Stimulated activated CD4-positive, alpha-beta T cell treated with anti-CD3 and anti-CD28 coated beads, TNF-alpha, amount 100 ng/mL, for 1 hour (primary cell): ENCODE data around the gene ACAA1.
"Not testable (repeated sequence)": the region's sequence is repeated elsewhere in the genome, so short reads cannot be mapped to it uniquely, and the experiment has no call there.

Experiments used
- DNase-seq, 3 donors: peaks; one replicate each; pipeline ENCODE4 v3.0.0-alpha.2; 2020; ENCODE audit warnings: low read depth in 3 of 3, low spot score in 1 of 3

Gene ACAA1

DNA sequence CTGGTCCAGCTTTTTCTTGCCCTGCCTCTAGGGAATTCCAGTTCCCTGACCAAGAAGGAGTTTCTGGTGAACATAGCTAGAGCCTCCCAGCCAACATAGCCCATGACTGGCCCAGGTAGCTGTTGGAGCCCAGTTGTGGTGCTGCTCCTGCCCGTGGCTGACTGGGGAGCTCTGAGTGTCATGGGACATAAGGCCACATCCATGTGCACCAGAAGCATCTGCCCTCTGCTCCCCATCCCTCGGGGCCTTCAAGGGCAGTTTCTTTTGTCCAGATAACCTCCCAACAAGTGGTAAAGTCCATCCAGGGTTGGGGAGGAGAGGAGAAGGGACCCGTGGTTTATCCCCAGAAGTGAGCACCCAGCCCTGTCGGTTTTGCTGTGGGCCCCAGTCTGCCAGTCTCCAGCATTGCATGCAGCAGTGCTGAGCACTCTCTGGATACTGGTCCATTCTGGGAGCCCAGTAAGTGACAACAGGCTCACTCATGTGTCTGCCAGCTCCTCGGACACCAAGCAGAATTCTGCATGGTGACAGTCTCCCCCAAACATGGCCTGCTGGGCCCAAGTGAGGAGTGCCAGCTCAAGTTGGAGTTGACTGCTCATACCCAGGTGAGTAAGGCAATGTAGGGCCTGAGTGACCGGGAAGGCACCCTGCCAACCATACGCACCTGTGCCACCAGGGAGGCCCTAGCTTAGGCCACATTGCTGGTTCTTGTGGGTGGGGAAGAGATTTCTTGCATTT, 28.8 kb downstream of the ACAA1 start:
- DNase-seq: no peak

DNA sequence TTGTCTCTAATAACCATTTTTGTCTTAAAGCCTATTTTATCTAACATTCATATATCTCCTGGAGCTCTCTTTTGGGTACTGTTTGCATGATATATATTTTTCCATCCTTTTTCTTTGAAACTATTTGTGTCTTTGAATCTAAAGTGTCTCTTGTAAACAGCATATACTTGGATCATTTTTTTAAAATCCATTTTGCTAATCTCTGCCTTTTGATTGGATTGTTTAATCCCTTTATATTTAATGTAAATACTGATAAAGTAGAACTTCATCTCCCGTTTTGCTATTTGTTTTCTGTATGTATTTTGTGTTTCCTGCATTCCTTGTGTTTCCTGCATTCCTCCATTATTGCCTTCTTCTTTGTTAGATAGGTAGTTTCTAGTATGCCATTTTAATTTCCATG, 31.4 kb downstream of the ACAA1 start:
- DNase-seq: no peak

DNA sequence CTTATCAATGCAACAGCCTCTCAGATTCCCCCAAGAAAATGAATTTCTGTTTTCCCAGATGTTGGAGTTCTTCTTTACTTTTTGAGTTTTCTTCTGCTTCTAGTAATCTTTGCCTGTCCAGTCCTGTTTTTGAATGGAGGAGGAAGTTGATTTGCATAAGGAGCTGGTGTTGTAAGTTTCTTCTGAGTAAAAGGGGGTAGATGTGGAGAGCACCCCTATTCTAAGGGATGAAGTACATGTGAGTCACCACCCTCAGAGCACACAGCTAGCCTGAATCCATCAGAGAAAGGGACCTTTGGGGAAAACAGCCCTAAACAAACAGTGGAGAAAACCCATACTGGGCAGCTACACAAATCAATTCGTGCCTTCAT, 34.5 kb downstream of the ACAA1 start:
- no peak for DNase-seq

DNA sequence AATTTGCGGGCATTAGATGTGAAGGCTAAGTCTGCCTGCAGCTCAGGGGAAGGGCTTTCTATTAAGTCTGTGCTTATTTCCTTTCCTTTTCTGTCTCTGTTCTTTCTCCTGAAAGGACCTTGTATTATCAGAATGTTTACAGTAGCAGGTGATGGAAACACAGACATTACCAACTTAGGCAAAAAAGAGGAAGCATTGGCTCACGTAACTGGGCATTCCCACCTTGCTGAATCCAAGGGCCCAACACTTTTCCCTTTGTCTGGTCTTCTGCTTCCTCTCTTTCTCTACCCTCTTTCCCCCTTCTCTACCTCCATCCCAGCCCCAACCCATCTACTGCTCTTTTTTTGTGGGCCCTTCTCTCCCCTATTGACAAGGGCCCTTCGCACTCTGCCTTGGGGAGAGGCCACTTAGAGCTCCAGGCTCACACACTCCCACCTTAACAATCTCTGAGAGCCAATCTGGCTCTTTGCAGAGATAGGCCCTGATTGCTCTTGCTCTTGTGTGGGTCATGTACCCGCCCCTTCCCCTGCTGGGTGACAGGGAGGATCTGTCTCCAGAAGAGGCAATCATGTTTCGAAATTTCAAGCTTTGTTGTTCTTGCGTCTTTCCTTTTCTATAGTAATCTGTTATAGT, 35.0 kb downstream of the ACAA1 start:
- no peak for DNase-seq

- no peak for DNase-seq
Measured at GRCh38 chr3:38100498-38100897, 36.4 kb downstream of the ACAA1 start.

DNA sequence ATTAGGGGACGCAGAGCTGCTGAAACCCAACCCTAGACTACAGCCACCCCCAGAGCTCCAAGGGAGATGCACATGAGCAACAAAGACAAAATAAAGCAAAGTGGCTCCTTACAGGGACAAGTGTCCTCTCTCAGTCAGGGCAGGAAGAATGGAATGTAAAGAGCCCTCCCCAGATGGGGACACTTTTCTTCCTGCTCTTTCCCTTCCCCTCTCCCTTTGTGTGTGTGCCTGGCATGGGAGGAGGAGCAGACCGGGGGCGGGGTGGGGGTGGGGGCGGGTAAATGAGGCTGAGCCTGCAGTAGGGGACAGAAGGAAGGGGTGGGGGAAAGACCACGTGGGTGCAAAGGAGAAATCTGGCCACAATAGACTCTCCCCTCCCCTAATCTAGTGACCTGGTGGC, 37.4 kb downstream of the ACAA1 start:
- no peak for DNase-seq

GRCh38 chr3:38098376-38098723, 38.6 kb downstream of the ACAA1 start:
- no peak for DNase-seq

DNA sequence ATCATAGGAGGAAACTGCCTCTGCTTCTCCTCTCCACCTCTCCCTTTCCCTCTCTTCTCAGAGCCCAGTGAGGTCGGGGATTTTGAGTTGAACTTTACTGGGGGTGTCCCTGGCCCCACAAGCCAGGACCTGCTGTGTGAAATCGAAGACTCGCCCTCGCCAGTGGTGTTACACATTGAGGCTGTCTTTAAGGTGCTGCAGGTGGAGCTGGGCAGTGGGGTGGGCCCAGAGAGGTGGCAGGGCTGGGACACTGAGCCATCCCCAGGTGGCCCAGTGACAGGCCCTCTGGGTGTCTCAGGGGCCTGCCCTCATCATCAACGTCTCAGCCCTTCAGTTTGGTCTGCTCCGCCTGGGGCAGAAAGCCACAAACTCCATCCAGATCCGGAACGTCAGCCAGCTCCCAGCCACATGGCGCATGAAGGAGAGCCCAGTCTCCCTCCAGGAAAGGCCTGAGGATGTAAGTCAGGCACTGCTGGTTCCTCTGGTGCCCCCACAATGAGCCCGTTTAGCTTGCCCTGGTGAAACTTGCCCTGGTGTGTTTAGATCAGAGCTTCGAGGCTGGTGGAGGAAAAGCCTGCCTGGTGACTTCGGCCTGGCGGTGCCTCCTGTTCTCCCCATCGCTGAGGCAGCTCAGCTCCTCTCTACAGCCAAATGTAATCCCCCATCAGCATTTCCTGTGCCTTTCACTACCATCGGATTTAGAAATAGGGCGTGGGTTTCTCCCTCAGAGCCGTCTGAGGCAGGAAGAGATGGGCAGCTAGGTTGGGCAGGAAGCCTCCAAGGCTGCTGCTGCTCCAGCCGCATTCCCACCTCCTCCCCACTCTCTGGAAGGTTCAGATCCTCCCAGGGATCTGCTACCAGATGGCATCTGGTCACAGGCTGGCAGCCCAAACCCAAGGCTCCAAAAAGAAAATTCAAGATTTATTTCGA, 39.2 kb downstream of the ACAA1 start:
- no peak for DNase-seq

DNA sequence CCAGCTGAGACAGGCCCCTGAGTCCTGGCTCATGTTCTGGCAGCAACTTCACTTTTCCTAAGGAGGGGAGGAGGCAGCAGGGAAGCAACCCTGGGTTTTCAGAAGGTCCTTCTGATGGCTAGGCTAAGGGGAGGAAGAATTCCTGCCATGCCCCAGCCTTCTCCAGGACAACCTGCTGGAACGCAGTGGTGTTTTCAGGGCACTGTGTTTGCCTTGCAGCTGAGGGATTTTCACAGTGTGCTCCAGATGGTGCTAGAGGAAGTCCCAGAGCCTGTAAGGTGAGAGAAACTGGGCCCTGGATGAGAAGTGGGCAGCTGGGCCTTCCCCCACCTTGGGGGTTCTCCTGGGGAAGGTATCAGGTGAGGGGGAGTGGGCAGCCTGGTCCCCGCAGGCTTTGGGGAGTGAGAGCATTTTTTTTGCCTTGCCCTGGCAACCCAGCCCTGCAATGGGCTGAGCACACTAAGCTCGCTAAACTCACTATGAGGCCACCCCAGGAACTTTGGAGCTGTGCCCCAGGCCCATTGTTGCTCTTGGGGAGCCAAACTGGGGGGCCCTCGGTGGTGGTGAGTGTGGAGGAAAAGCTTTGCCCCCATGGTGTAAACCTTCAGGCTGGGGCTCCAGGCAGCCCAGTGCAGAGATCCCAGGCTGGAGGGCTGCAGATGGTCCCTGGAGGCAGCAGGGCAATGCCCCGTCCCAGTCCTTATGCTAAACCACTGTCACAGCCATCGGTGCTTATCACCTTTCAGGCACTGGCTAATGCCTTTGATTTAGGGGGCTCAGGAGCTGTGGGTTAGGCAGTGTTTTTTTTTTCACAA, 41.1 kb downstream of the ACAA1 start:
- DNase-seq: no peak

GRCh38 chr3:38094999-38095398, 41.9 kb downstream of the ACAA1 start:
- no peak for DNase-seq

DNA sequence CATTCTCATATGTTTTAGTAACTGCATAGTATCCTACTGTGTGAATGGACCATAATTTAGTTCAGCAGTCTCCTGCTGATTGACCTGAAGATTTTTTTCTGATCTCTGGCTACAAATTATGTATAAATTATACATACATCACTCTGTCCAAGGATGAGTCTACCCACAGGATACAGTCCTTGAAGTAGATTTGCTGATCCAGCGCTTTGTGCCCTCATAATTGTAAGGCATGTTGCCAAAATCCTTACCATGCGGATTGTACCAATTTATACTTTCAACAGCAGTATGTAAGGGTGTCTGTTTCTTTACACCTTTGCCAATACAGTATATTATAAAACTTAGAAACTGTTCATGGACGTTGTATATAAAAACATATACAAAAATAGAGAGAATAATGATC, 46.5 kb downstream of the ACAA1 start:
- no peak for DNase-seq

DNA sequence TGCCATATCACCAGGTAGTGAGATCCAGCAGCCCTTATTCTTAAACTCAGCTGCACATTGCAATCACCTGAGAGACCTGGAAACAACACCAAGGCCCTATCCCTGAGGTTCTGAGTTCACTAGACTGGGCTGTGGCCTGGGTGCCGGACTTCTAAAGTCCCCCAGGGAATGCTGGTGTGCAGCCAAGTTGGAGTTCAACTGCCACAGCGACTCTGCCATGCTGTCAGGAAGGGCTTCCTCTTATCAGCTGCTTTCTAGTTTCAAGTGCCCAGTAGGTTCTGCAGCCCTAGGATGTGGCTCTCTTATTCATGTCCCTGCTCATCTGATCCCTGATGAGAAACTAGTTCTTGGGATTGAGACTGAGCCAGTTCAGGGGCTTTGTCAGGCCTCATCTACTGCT, 47.8 kb downstream of the ACAA1 start:
- no peak for DNase-seq

DNA sequence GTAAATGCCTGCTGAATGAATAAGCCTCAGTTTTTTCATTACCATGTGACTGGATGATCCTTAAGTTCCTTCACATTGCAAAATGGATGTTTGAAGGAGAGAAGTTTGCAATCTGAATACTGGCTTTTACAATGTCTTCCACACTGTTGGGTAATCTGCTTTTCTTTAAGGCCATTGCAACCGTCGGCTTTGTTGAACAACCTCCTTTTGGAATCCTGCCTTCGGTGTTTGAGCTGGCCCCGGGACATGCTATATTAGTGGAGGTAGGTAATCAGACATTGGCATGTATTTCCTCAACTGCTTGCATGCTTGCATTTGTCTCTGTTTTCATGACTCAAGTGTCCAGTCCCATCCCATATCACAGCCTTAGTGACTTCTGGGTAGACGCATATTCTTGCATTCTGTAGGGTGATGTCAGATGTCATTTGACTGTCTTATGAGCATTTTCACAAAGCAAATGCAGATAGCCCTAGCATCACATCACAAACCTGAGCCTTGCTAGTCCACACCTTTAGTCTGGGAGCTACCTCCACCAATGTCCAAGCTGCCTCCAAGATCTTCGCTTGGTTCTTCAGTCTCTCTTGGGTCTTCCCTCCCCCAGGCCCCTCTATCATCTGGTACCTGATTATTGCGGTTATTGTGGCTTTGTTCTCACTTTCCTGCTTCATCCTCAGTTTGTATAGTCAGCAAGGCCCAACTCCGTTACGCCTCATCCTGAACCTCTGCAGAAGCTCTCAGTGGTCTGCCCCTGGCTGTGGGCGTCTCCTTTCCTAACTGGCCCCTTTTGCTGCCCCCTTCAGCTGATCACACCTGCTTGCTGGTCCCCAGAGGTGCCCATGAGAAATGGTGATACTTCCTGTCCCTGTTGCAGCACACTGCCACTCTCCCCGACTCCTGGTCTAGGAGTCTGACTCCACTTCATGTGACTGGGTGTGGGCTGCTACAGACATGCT, 48.5 kb downstream of the ACAA1 start:
- DNase-seq: no peak

GRCh38 chr3:38087278-38087677, 49.6 kb downstream of the ACAA1 start:
- DNase-seq: not testable (repeated sequence)

GRCh38 chr3:38086496-38086895, 50.4 kb downstream of the ACAA1 start:
- DNase-seq: no peak

- no peak for DNase-seq
Measured at GRCh38 chr3:38085943-38086324, 51.0 kb downstream of the ACAA1 start.

DNA sequence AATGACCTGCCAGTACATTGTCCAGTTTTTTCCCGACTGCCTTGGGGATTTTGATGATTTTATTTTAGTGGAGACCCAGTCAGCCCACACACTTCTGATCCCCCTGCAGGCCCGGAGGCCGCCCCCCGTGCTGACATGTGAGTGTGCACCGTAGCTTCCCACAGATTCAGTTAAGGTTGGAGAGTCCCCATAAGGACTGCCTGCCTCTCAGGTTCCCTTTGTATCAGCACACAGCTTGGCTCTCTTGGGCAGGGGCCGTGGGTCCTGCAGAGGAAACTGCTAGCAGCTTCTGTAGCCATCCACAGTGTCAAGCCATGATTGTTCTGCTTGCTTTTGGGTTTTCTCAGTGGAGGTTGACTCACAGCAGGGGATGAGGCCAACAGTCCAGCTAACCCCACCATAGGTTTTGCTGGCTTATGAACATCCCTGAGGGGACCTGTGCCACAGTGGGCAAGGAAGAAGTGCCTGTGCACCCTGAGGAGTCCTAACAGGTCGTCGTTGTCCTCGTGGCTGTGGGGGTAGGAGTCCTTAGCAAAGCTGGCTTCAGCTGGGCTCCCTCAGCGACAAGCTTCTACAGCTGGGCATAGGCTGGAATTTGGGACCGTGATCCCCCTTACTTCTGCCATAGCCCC, 51.5 kb downstream of the ACAA1 start:
- DNase-seq: no peak

DNA sequence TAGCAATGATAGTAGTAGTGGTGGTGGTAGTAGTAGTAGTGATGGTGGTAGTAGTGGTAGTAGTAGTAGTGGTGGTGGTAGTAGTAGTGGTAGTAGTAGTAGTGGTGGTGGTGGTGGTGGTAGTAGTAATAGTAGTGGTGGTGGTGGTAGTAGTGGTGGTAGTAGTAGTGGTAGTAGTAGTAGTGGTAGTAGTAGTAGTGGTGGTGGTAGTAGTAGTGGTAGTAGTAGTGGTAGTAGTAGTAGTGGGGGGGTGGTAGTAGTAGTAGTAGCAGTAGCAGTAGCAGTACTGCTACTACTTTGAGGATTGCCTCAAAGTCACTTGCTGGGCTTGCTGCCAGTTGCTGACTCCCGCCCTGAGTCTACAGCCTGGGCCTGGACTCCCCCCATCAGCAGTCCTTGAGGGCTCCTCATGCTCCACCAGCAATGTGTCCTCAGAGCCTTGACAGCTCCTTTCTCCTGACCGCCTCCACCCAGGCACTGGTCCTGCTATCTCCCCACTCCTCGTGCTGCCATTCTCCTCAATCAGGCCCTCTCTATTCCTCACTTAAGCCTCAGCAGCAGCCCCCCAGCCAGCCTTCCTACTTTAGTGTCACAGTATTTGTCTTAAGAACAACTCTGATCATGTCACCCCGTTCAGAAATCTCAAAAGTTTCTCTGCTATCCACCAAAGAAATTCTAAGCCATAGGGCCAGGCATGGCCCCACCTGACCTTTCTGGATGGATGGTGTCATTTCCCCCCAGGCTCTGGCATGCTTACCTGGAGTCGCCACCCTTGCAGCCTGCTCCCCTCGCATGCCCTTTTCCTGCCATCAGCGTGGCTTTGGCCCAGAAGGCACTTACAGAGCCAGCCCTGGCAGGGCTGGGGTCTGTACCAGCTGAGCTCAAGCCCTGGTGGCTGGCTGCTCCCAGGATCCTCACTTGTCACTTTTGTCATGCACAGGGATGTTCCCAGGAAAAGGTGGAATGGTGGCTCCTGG, 52.3 kb downstream of the ACAA1 start:
- DNase-seq: no peak
